HG02840 (cell line): ENCODE measurements around the gene LY6G5B.
A peak's percentile ranks its signal among the peaks of the same experiment; 100 is the strongest.
"Not testable (repeated sequence)": the region's sequence is repeated elsewhere in the genome, so short reads cannot be mapped to it uniquely, and the experiment has no call there.

Experiments used
- ATAC-seq: cut with Tn5 transposase; IDR thresholded peaks from one replicate; pipeline ENCODE4 v1.9.1; 2021; ENCODE audit warnings: mild to moderate bottlenecking, moderate library complexity, moderate number of reproducible peaks; ENCODE audit not compliant: unreplicated experiment, low FRiP score

The LY6G5B gene

DNA sequence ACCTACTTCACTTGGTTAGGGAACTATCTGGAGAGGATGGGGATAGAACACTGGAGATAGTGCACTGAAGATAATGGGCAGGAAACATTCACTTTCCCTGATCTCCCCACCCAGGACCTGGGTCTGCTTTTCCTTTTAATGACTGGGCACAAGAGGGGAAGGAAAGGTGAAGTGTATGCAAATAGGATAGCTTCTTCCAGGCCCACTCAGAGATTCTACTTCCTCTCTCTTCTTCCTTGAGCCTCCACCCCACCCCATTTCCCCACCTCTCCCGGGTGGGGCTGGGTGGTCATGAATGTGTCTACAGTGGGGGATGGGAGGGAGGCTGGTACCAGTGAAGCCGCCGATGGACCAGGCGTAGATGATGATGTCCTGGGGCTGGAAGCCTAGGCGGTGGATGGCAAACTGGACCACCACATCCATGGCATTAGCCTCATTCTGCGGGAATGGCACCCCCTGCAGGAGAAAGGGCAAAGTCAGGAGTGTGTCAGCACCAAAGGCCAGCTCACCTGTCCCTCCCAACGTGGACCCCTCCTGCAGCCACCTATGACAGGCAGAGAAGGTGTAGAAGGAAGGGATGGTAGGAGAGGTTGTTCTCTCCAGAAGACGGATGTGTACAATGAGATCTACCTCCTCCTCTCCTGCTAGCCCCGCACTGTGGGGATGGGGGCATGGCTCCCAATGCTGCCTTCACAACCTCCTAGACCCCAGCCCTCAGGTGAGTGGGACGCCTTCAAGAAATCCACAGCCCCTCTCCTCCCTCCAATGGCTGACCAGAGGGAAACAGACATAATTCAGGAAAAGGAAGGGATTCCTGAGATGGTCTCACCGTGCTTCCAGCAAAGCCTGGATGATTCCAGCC is 19.7 kb downstream of the LY6G5B start:
- ATAC-seq: no peak

DNA sequence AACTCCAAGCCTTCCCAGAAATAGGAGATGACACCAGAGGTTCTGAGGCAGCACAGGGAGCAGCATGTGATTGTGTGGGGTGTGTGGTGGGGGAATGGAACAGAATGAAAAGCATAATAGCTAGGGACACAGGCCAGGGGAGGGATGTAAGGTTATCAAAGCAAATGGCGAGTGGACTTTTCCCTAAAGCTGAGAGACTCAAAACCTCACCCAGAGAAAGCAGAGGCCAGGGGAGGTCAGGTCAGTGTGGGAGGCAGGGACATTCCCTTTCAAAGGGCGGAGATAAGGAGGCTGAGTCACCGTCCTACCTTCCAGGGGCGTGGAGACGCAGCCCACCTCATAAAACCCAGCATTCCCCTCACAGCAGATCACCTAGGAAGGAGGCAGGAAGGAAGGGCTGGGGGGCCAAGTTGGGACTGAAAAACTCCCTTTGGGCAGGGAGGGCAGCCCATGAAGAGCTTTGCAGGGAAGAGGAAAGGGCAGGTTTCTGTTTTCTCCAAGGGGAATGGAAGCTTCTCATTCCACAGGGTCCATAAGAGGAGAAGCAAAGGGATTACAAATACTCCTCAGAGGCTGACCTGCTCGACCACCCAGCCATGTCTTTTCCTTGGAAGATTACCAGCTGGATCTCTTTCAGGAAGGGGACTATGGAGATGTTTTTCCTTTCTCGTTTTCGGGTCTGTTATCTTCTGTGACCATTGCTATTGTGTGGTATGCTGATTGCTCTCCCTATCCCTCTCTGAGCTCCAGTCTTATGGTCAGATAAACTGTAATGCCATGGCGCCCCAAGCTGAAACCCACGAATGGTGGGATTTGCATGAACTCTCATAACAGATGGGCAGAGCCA is 20.7 kb downstream of the LY6G5B start:
- ATAC-seq: no peak

DNA sequence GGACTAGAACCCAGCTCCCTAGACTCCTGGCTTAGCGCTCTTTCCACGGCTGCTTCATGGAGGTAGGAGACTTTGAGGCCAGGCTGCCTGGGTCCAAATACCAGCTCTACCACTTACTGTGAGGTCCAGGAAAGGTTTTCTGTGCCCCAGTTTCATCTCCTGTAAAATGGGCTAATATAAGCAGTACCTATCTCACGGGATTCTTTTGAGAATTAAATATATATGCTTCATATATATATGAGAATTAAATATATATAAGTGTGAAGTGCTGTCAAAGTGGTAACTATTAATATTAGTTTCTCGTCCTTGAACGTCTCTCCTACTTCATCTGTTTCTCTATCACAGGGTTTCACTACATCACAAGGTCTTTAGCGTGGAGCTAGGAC is 21.3 kb downstream of the LY6G5B start:
- no peak for ATAC-seq

DNA sequence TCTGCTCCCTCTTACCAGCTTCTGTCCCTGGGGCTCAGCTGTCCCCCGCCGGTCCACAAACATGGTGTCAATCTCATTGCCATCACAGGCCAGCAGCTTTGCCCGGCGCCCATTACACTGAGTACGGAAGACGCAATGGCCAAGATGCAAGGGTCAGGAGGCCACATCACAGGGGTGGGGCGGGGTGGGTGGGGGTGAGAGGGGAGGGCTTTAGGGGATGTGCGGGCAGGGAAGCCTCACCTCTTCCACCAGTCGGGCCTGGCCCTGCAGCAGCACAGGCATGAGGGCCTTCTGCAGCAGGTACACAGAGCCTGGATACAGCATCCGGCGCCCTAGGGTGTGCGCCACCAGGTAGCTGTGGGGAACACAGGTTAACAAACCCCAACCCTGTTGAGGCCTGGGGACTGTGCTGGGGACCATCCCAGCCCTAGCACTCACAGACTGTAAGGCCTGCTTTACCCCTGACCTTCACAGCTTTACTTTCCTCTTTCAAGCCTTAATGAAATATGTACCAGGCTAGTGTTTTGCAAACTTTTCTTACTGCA is 21.9 kb downstream of the LY6G5B start:
- no peak for ATAC-seq

DNA sequence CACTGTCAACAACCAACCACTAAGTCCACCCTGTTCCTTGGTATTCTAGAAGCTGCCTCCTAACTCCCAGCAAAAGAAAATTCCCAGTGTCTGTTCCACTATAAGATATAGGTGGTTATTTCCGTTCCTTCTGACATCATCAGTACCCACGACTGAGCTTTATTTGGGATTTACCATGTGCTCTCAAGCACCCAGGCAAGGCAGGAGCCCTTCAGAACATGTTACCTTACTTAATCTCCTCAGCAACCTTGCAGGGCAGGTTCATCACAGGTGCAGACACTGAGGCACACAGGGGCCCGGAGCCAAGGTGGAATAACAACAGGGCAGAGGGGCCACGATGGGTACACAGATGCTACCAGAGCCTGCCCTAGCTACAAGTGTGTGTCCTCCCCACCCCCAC is 22.6 kb downstream of the LY6G5B start:
- no peak for ATAC-seq

DNA sequence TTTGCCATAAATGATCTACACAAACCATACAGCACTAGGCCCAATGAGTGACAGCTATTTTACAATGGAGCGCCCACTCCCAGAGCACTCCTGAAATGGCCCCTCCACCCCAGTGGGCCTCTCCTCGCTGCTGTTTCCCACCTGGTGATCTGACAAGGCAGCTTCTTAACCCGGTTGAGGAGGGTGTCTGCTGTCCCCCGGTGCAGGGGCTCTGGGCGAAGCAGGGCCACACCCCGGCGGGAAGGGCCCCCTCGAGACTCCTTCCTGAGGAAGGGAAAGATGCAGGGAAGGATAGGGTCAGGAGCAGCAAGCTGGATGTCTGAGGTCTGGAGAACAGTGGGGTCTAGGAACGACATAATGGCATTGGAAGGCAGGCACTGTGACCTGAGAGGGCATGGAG is 23.1 kb downstream of the LY6G5B start:
- no peak for ATAC-seq

DNA sequence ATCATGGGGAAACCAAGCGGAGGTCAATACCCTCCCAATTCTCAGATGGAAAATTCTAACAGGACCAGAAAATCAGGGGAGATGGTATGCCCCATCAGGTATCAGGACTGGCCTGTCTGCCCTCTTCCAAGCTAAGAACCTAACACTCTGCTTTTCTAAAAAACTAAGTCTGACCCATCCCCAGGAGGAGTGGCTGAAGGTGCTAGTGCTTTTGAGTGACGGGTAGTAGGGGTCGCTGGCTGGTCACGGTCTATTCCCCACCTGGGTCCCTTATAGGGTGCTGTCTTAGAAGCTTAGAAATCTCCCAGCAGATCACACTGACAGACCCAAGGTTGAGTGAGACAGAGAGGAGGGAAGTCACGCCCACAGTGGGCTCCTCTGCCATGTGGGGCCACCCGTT is 23.8 kb downstream of the LY6G5B start:
- no peak for ATAC-seq

DNA sequence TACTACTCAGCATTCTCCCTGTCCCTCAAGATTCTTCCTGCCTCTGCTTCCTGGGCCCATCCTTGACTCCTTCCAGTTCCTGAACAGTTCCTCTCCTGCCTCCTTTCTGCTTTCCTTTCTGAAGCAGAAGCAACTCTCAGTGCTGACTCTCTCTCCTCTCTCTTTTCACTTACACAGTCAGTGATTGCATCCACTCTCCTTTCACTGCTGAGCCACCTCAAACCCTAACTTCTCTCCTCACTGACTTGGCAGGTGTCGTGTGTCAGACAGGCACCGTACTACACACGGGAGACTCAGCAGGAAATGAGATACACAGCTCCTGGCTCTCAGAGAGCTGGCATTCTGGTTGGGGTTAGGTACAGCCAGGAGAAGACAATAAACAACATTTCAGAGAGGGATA is 27.8 kb downstream of the LY6G5B start:
- no peak for ATAC-seq

DNA sequence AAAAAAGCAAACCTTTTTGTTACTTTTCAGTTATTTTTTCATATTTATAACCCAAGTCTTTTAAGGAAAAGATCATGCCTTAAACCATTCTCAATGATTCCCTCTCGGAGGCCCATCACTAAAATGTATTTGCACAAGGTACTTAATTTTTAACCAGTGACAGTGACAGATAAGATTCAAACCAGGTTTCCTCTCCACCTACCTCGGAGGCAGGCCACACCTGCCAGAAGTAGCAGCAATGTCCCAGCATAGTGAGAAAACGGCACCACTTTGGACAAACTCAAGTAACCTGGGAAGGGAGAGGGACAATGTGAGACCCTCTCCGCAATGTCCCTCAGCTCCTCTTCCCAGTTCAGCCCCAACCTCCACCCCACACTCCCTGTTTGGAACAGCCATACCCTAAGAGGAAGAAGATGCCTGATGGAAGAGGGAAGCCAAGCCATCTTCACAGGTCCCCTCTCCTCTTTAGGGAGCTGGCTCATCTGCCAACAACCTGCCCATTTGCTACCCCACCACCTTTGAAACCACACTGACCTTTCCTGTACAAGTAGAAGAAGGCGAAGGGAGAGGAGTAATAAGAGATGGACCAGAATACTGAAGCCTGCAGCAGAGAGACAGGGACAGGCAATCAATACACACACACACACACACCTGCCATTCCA is 31.1 kb downstream of the LY6G5B start:
- no peak for ATAC-seq

DNA sequence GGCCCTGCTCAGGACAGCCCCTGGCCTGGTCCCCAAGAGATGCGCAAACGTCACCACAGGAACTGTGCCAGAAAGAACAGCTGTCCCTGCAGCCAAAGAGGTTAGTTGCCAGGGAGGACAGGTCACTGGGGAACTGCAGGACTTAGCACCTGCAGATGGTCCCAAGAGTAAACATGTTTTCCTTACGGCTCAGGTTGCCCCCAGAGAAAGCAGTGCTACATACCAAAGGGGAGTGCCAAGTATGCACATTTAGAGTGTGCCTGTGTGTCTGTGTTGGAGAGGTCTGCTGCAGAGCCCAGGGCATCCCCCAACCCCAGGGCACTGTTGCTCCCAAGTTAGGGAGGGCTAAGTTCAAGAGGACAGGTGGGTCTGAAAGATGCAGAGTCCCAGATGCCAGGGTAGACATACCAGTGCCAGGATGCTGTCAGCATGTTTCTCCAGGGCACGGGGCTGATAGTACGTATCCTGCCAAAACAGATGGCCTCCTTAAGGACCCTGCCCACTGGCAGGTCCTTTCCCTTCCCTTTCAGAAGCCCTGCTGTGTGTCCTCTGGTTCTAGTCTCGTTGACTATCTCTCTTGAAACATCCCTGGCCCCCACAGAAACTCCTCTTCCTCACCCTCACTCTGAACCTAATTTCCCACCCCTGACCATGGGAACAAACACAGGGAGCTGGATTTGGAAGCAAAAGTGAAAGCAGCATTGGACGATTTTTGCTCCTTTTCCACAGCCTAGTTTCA is 32.1 kb downstream of the LY6G5B start:
- no peak for ATAC-seq

DNA sequence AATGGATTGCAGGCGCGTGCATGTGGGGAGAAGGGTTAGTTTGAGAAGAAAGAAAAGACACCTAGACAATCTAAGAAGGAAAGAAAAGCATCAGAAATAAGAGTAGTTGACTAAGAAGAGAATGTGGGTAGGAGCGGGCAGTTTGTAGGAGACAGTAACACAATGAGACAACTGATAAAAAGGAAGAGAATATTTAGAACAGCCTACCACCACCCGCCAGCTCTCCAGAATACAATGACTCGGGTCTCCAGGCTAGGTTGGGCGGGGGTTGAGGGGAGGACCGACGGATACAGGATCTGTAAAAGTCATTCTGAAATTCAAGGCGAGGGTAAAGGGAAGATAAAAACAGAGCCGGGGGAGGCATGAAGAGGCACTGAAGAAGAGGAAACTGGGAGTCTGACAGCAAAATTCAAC is 32.6 kb downstream of the LY6G5B start:
- ATAC-seq: no peak

DNA sequence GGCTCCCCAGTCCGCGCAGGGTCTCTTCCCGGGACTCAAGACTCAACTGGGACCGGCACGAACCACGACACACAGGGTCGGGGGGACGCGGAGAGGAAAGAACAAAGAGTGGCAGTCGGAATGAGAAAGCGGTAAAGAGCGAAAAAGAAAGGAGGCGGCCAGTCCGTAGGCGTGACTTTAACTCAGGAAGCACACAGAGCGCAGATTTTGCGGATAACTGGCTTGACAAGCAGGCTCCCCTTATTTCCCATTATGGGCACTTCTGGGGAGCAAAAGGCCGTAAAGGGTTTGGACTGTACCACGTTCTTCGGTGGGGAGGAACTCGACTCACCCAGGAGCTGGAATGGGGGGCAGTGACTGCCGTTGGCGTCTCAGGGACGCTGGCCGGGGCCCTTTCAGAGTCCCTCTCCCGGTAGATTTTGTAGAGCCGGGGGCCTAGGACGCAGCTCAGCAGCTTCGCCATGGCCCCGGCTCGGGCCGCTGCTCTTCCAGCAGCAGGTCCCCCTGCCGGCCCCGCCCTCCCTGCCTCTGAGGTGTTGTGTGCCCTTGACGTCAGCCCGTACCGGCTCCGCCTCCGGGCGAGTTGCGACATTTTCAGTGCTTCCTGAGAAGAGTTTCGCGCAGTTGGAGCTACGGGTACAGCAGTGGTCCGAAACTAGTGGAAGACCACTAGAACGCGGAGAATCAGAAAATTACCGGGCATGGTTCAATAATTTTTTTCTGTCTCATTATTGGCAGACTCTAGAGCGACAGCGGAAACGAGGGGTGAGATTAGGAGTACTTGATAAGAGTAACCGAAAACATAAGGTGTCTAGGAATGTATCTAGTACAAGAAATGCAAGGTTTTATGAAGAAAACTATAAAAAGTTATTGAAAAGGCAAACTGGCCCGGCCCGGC is 33.3 kb downstream of the LY6G5B start, which contains the start of gene ABHD16A:
ABHD16A (minus strand) TSS at position 506 of the 898 bp plus-strand sequence; CDS start at position 463, 43 bp downstream.
- peak; percentile 71 for ATAC-seq

DNA sequence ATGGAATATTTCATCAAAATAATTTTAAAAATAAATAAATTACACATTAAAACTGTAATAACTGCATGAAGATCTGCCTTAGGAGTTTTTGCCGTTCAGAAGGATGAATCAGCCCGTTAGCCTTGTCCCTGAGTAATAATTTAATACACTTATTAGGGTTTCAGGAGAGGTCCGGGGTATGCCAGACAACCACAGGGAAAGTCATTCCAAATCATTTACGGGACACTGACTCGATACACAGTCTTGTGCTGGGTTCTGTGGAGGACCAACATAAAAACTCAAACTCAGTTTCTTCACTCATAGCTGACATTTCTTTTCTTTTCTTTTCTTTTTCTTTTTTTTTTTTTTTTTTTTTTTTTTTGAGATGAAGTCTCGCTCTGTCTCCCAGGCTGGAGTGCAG is 36.2 kb downstream of the LY6G5B start:
- no peak for ATAC-seq

DNA sequence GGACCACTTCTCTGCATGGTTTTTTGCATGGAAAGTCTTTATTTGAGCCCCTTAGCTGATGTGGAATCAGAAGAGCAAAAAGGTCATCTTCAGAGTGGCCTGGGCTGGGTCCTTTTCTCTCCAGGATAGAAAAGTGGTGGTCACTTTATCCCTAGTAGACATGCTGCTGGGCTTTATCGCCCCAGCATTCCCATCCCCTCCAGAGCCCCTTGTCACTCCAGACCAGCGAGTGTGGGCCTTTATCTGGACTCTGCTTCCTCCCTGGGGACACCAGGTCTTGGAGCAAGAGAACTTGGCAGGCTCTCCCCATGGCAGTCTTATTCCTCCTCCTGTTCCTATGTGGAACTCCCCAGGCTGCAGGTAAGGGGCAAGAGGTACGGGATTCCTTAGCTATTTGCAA is 36.8 kb downstream of the LY6G5B start, which contains the start of gene LY6G6F:
LY6G6F (plus strand) TSS at position 268 of the 400 bp plus-strand sequence; CDS start at position 309, 41 bp downstream.
- no peak for ATAC-seq

DNA sequence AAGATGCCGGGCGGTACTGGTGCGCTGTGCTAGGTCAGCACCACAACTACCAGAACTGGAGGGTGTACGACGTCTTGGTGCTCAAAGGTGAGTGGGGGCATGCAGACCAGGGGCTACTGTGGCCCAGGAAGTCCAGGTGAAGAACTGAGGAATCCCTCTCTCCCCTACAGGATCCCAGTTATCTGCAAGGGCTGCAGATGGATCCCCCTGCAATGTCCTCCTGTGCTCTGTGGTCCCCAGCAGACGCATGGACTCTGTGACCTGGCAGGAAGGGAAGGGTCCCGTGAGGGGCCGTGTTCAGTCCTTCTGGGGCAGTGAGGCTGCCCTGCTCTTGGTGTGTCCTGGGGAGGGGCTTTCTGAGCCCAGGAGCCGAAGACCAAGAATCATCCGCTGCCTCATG is 37.9 kb downstream of the LY6G5B start:
- no peak for ATAC-seq

DNA sequence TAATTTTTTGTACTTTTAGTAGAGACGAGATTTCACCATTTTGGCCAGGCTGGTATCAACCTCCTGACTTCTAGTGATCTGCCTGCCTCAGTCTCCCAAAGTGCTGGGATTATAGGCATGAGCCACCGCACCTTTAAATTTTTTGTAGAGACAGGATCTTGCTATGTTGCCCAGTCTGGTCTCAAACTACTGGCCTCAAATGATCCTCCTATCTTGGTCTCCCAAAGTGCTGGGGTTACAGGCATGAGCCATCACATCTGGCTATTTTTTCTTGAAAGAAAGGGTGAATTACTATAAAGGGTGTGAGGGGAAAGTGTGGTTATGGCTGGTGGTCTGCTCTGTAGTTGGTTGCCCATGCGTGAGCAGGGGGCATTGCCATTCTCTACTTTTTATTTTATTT is 38.4 kb downstream of the LY6G5B start:
- ATAC-seq: no peak

DNA sequence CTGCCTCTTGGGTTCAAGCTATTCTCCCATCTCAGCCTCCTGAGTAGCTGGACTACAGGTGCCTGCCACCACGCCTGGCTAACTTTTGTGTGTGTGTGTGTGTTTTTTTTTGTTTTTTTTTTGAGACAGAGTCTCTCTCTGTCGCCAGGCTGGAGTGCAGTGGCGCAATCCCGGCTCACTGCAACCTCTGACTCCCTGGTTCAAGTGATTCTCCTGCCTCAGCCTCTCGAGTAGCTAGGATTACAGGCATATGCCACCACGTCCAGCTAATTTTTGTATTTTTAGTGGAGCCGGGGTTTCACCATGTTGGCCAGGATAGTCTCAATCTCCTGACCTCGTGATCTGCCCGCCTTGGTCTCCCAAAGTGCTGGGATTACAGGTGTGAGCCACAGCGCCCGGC is 39.4 kb downstream of the LY6G5B start:
- not testable (repeated sequence) for ATAC-seq

DNA sequence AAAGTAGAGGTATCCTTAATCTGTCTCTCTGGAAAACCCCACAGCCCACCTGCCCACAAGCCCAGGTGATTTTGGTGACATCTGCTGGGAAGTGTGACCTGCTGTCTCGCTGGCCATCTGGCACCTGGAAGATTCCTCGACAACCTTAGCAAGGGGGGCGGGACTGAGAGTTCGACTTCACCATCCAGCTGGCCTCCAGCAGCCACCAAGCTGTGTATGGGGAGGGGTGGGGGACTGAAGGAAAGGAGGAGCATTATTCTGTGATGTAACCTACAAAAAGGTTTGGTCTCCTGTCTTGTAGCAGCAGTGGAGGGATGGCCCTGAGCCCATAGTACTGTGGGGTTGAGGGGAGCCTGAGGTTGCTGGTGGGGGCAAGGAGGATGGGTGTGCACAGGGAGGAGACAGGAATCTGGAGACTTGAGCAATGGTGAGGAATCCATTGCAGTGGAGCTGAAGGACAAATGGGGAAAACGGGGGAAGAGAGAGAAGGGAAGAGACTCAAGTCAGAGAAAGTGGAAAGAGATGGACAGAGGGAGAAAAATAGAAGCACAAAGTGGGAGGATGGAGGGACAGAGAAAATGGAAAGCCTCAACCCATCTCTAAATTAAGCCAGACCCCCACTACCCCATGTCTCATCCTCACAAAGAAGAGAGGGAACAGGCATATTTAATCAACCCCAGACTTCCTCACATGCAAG is 40.9 kb downstream of the LY6G5B start:
- ATAC-seq: no peak
